B cell (primary cell): Measurements from ENCODE around the gene RELCH.

Experiments used
- CTCF ChIP-seq: fragments of 200-600 bp; IDR thresholded peaks from one replicate; pipeline ENCODE4 v1.8.0; 2022; ENCODE audit warnings: antibody characterized with exemption, mild to moderate bottlenecking
- EZH2 ChIP-seq: IDR thresholded peaks from 2 replicates; pipeline ENCODE4 v1.6.1; 2012; ENCODE audit warnings: borderline replicate concordance, low read depth, mild to moderate bottlenecking, moderate library complexity, low read length; ENCODE audit not compliant: insufficient read depth, poor library complexity, severe bottlenecking

GRCh38 chr18:62357079-62357719 lies 170.1 kb downstream of the RELCH start:
- TF ChIP-seq CTCF (no peak), EZH2 (no peak)
